HL-60 (cell line): ENCODE data around the gene PIK3R5.

Source experiments
- DNase-seq, 2 experiments: peaks; one replicate each; pipeline ENCODE4 v3.0.0-alpha.2; 2010 to 2020; ENCODE audit warnings: low read depth in 1 of 2, low spot score in 1 of 2
- H3K27ac ChIP-seq: fragments of 250-450 bp; sonication (Bioruptor Pico); replicated peaks from 2 replicates; pipeline ENCODE4 v1.5.1; 2020; ENCODE audit warnings: mild to moderate bottlenecking, moderate library complexity
- H3K27me3 ChIP-seq: fragments of 250-450 bp; sonication (Bioruptor Pico); 2 replicates; pipeline ENCODE4 v1.5.1; 2021; ENCODE audit warnings: mild to moderate bottlenecking, moderate library complexity; ENCODE audit not compliant: insufficient read depth, poor library complexity, severe bottlenecking
- H3K4me3 ChIP-seq: replicated peaks from 2 replicates; pipeline ENCODE4 v1.5.1; 2011; ENCODE audit warnings: mild to moderate bottlenecking, control low read depth, low read length; ENCODE audit not compliant: insufficient read depth
- GABPA ChIP-seq: IDR thresholded peaks from 2 replicates; pipeline ENCODE4 v1.6.1; 2012; ENCODE audit warnings: low read depth
- POLR2AphosphoS5 ChIP-seq: IDR thresholded peaks from 2 replicates; pipeline ENCODE4 v1.6.1; 2012; ENCODE audit warnings: low read depth
- SPI1 ChIP-seq: IDR thresholded peaks from 2 replicates; pipeline ENCODE4 v1.6.1; 2012; ENCODE audit warnings: low read depth, mild to moderate bottlenecking, borderline replicate concordance
- TF ChIP-seq, protein P1 (sequence below): IDR thresholded peaks from 2 replicates; pipeline ENCODE4 v1.6.1; 2012; ENCODE audit warnings: low read depth; ENCODE audit not compliant: insufficient replicate concordance
- TF ChIP-seq, protein P2 (sequence below): IDR thresholded peaks from one replicate; pipeline ENCODE4 v1.5.1; 2011; ENCODE audit warnings: low read length, control low read depth, inconsistent platforms; ENCODE audit not compliant: insufficient read depth

The PIK3R5 gene

DNA sequence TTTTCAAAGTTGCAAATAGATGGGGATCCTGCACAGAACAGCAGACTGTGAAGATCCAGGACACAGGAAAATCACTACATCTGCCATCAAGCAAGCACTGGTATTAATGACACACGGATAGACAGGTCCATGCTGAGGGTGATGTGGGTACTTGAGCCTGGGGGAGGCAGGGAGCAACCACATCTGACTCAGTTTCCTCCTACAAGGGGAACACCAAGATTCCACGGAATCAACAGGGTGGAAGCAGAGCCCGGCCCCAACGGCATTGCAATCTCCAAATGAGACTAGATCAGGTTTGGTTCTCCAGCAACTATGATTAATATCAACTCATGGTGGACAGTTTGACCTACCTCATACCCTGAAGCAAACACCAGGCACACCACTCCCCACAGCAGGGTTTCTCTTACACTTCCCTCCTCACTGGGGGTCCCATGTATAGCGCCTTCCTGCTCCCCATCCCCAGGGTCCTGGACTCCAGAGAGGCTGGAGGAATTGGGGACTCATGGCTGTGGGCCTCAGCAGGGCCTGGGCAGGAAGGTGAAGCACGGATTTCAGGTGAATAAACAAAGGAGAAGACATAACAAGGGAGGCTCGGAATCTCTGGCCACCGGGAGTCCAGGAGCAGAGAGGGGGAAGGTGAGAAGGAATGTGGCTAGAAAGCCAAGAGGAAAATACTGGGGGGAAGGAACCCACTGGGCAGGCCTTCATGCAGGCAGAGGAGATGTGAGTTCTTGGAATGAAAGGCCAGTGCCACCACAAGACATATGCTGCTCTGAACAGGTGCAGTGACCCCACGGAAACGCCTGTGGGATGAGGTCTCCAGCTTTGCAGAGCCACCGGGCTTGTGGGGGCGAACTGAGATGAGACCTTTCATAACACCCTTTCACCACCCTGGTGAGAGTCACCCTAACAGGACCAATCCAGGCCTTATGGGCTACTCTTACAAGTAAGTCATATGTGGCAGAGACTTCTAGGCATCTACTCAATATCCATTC, 68.6 kb downstream of the PIK3R5 start:
- TF ChIP-seq GABPA (no peak), SPI1 (no peak), POLR2AphosphoS5 (no peak)
- TF ChIP-seq, protein P1, sequence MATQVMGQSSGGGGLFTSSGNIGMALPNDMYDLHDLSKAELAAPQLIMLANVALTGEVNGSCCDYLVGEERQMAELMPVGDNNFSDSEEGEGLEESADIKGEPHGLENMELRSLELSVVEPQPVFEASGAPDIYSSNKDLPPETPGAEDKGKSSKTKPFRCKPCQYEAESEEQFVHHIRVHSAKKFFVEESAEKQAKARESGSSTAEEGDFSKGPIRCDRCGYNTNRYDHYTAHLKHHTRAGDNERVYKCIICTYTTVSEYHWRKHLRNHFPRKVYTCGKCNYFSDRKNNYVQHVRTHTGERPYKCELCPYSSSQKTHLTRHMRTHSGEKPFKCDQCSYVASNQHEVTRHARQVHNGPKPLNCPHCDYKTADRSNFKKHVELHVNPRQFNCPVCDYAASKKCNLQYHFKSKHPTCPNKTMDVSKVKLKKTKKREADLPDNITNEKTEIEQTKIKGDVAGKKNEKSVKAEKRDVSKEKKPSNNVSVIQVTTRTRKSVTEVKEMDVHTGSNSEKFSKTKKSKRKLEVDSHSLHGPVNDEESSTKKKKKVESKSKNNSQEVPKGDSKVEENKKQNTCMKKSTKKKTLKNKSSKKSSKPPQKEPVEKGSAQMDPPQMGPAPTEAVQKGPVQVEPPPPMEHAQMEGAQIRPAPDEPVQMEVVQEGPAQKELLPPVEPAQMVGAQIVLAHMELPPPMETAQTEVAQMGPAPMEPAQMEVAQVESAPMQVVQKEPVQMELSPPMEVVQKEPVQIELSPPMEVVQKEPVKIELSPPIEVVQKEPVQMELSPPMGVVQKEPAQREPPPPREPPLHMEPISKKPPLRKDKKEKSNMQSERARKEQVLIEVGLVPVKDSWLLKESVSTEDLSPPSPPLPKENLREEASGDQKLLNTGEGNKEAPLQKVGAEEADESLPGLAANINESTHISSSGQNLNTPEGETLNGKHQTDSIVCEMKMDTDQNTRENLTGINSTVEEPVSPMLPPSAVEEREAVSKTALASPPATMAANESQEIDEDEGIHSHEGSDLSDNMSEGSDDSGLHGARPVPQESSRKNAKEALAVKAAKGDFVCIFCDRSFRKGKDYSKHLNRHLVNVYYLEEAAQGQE, result no peak
- TF ChIP-seq, protein P2, sequence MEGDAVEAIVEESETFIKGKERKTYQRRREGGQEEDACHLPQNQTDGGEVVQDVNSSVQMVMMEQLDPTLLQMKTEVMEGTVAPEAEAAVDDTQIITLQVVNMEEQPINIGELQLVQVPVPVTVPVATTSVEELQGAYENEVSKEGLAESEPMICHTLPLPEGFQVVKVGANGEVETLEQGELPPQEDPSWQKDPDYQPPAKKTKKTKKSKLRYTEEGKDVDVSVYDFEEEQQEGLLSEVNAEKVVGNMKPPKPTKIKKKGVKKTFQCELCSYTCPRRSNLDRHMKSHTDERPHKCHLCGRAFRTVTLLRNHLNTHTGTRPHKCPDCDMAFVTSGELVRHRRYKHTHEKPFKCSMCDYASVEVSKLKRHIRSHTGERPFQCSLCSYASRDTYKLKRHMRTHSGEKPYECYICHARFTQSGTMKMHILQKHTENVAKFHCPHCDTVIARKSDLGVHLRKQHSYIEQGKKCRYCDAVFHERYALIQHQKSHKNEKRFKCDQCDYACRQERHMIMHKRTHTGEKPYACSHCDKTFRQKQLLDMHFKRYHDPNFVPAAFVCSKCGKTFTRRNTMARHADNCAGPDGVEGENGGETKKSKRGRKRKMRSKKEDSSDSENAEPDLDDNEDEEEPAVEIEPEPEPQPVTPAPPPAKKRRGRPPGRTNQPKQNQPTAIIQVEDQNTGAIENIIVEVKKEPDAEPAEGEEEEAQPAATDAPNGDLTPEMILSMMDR, result no peak
- Histone ChIP-seq H3K27ac (no peak overlapping the region), H3K27me3 (no peaks in the 10 kb centered on the region), H3K4me3 (no peak overlapping the region)
- DNase-seq, result no peak

DNA sequence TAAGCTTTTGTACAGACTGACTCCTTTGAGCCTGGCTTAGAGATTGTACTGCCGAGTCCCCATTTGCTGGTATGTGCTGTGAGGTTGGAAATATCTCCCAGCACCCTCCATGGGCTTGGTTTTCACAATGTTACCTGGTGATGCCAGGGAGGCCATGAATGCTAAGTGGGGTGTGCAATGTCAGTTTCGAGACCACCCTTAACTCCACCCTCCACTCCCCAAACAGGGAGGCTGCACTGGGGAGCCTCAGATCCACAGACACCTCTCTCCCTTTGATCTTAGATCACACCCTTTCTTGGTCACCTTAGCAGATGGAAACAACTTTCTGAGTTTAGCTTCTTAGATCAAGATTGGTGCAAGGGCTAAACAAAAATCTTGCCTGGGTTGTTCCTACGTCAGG, 69.4 kb downstream of the PIK3R5 start:
- Histone ChIP-seq H3K4me3 (no peak overlapping the region), H3K27me3 (no peaks in the 10 kb centered on the region), H3K27ac (no peak overlapping the region)
- DNase-seq, result no peak
- TF ChIP-seq, protein P2, result no peak
- TF ChIP-seq, protein P1, result no peak

DNA sequence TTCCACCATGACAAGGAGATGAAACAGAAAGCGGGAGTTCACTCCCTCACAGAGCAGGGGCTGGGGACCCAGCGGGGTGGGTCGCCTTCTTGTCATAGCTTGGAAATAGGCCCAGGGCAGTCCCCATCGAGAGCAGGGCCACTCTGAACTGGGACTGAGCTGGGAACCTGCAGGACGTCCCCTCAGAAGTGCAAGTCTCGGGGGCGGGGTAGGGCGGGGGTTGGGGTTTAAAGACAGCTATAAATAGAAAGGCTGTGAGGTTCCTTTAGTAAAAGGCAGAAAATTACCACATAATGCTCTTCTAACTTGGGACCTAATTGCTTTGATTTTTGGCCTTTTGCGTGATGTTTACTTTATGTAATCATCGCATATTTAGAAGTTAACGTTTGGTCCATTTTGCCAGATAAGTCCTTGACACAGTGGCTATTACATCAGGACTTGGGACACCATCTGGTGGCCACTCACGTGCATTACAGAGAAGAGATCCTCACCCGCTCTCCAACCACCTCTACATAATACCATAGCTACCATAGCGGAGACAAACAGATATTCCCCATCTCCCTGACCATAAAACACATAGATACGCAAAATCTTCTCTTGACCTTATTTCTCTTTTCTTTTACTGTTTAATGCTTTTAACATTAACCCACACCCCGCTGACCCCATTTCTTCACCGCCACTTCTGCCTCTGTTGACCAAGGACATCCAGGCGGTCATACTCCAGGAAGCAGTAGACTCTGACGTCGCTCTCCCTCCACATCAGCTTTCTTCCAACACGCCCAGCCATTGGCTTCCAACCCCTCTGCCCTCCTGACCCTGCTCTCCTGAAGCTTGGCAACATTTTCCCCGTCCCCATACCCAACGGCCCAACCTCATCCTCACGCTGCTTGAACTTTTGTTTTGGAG, 70.6 kb downstream of the PIK3R5 start:
- Histone ChIP-seq H3K27me3 (no peaks in the 10 kb centered on the region), H3K27ac (no peak overlapping the region), H3K4me3 (no peak overlapping the region)
- peak in 1 of 2 experiments; percentile 45 for DNase-seq
- TF ChIP-seq, protein P2, result peak; percentile 5
- no peak for TF ChIP-seq POLR2AphosphoS5
